HAP-1 (cell line): ENCODE results near the gene PLAC1.

Experiments used
- DNase-seq, 2 experiments: peaks; one replicate each; pipeline ENCODE4 v3.0.0-alpha.2; 2016 to 2020; ENCODE audit warnings: low spot score in 2 of 2
- H3K27me3 ChIP-seq: fragments of 250-450 bp; sonication (Bioruptor Pico); 2 replicates; pipeline ENCODE4 v1.5.1; 2020; ENCODE audit warnings: low read depth, mild to moderate bottlenecking, moderate library complexity
- H3K36me3 ChIP-seq: fragments of 250-450 bp; sonication (Bioruptor Pico); replicated peaks from 2 replicates; pipeline ENCODE4 v1.5.1; 2020; ENCODE audit warnings: mild to moderate bottlenecking
- H3K4me1 ChIP-seq: fragments of 250-450 bp; sonication (Bioruptor Pico); 2 replicates; pipeline ENCODE4 v1.5.1; 2020; ENCODE audit warnings: mild to moderate bottlenecking
- H3K4me3 ChIP-seq: fragments of 250-450 bp; sonication (Bioruptor Pico); 2 replicates; pipeline ENCODE4 v1.5.1; 2020; ENCODE audit warnings: mild to moderate bottlenecking, moderate library complexity
- H3K9me3 ChIP-seq: fragments of 250-450 bp; sonication (Bioruptor Pico); 2 replicates; pipeline ENCODE4 v1.5.1; 2020; ENCODE audit warnings: mild to moderate bottlenecking, moderate library complexity
- in situ Hi-C: fragments of 300-500 bp; cut with MboI; formaldehyde crosslinking; loops from 3 replicates; pipeline ENCODE4 v1.14.3; 2020; ENCODE audit warnings: low sequenced_read_pairs, inconsistent platforms, mixed read lengths

Gene PLAC1

GRCh38 chrX:134682081-134682480, 23.8 kb upstream of the PLAC1 start:
- H3K27me3 ChIP-seq, result 0 out of 2 replicates have a peak, but pooled peaks cover 3% of the 10 kb centered on the region
- H3K9me3 ChIP-seq, result no peaks in the 10 kb centered on the region
- no peak overlapping the region for H3K4me3 ChIP-seq
- no peaks in the 10 kb centered on the region for H3K4me1 ChIP-seq
- in situ Hi-C loops, result no loop called here
- H3K36me3 ChIP-seq, result no peaks in the 10 kb centered on the region
- DNase-seq, result no peak

DNA sequence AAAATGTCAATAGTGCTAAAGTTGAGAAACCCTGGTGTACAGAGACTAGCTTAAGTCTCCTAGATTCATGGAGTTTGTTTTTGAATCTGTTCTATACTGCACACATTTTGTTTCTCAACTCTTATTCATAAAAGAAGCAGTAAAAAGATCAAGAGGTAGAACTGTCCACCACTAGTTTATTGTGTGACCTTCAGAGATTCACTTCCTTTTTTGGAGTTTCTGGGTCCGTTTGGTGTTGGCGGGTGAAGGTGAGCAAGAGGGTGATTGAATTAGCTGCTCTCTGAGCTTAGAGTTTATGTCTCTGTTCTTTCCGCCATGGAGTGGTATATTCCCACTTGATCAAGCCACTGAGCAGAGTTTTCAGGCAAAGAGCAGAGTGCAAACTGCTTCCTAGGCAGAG, 21.4 kb upstream of the PLAC1 start:
- in situ Hi-C loops, result no loop called here
- Histone ChIP-seq H3K4me1 (no peaks in the 10 kb centered on the region), H3K9me3 (no peaks in the 10 kb centered on the region), H3K36me3 (no peaks in the 10 kb centered on the region), H3K27me3 (0 out of 2 replicates have a peak, but pooled peaks cover 3% of the 10 kb centered on the region), H3K4me3 (no peak overlapping the region)
- no peak for DNase-seq

DNA sequence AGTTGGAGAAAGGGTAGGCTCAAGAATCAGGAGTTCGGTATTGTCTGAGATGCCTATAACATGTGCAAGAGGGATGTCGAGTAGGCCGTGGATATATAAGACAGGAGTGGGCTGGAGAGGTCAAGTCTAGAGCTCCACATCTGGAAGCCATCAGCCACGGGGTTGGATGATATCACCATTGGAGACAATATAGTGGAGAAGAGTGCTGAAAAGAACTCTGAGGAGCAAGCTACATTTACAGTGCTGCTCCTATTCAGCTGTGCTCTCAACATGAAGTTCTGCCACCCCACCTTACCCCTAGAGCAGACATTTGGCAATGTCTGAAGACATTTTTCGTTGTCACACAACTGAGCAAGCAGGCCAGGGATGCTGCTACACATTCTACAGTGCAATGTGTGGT, 20.9 kb upstream of the PLAC1 start:
- in situ Hi-C loops, result no loop called here
- H3K36me3 ChIP-seq, result no peaks in the 10 kb centered on the region
- no peak overlapping the region for H3K4me3 ChIP-seq
- 0 out of 2 replicates have a peak, but pooled peaks cover 3% of the 10 kb centered on the region for H3K27me3 ChIP-seq
- H3K9me3 ChIP-seq, result no peaks in the 10 kb centered on the region
- DNase-seq, result no peak
- H3K4me1 ChIP-seq, result no peaks in the 10 kb centered on the region

DNA sequence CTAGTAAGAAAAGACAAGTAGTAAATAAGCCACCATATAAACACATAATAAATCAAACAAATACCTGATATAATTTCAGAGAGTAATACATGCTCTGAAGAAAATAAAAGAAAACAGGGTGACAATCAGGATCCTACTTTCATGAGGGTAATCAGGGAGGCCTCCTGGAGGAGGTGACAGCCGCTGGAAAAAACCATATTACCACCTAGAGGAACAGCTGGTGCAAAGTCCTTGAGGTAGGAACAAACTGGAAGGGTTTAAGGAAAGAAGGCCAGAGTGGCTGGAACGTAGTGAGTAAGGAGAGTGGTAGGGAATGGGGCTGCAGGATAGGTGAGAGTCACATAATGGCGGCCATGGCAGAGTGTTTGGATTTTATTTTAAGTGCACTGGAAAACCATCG, 19.1 kb upstream of the PLAC1 start:
- no peak for DNase-seq
- H3K9me3 ChIP-seq, result no peaks in the 10 kb centered on the region
- in situ Hi-C loops, result no loop called here
- H3K36me3 ChIP-seq, result no peaks in the 10 kb centered on the region
- 0 out of 2 replicates have a peak, but pooled peaks cover 3% of the 10 kb centered on the region for H3K27me3 ChIP-seq
- no peak overlapping the region for H3K4me3 ChIP-seq
- no peaks in the 10 kb centered on the region for H3K4me1 ChIP-seq

GRCh38 chrX:134676436-134676835, 18.2 kb upstream of the PLAC1 start:
- DNase-seq, result no peak

GRCh38 chrX:134673123-134673522, 14.9 kb upstream of the PLAC1 start:
- DNase-seq, result no peak
- Histone ChIP-seq H3K27me3 (no peaks in the 10 kb centered on the region), H3K4me1 (no peaks in the 10 kb centered on the region), H3K36me3 (no peaks in the 10 kb centered on the region), H3K4me3 (no peak overlapping the region), H3K9me3 (no peaks in the 10 kb centered on the region)
- in situ Hi-C loops, result no loop called here

More at GRCh38 chrX:134676436-134676835, 18.2 kb upstream of the PLAC1 start:
- no peak overlapping the region for H3K4me3 ChIP-seq
- no peaks in the 10 kb centered on the region for H3K9me3 ChIP-seq
- H3K36me3 ChIP-seq, result no peaks in the 10 kb centered on the region
- H3K4me1 ChIP-seq, result no peaks in the 10 kb centered on the region
- in situ Hi-C loops, result no loop called here
- H3K27me3 ChIP-seq, result 0 out of 2 replicates have a peak, but pooled peaks cover 3% of the 10 kb centered on the region

GRCh38 chrX:134672101-134672500, 13.8 kb upstream of the PLAC1 start:
- Histone ChIP-seq H3K4me3 (no peak overlapping the region), H3K9me3 (no peaks in the 10 kb centered on the region), H3K4me1 (no peaks in the 10 kb centered on the region), H3K36me3 (no peaks in the 10 kb centered on the region), H3K27me3 (no peaks in the 10 kb centered on the region)
- DNase-seq, result no peak
- in situ Hi-C loops, result no loop called here

DNA sequence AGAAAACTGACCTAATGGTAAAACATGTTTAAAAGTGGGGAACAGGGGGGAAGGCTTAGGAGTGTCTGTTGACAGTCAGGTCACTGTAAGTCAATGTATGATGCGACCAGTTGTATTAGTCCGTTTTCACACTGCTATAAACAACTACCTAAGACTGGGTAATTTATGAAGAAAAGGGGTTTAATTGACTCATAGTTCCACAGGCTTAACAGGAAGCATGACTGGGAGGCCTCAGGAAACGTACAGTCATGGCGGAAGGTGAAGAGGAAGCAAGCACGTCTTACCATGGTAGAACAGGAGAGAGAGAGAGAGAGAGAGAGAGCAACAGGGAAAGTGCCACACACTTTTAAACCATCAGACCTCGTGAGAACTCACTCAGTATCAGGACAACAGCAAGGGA, 13.0 kb upstream of the PLAC1 start:
- in situ Hi-C loops, result no loop called here
- H3K27me3 ChIP-seq, result no peaks in the 10 kb centered on the region
- no peaks in the 10 kb centered on the region for H3K9me3 ChIP-seq
- no peak overlapping the region for H3K4me3 ChIP-seq
- no peak for DNase-seq
- H3K36me3 ChIP-seq, result no peaks in the 10 kb centered on the region
- H3K4me1 ChIP-seq, result no peaks in the 10 kb centered on the region

GRCh38 chrX:134670134-134670924, 12.1 kb upstream of the PLAC1 start:
- H3K4me3 ChIP-seq, result no peak overlapping the region
- no peaks in the 10 kb centered on the region for H3K4me1 ChIP-seq
- H3K27me3 ChIP-seq, result no peaks in the 10 kb centered on the region
- no peaks in the 10 kb centered on the region for H3K9me3 ChIP-seq
- no peaks in the 10 kb centered on the region for H3K36me3 ChIP-seq
- in situ Hi-C loops, result no loop called here
- no peak for DNase-seq

- no peaks in the 10 kb centered on the region for H3K9me3 ChIP-seq
- H3K4me1 ChIP-seq, result no peaks in the 10 kb centered on the region
- H3K36me3 ChIP-seq, result no peaks in the 10 kb centered on the region
- DNase-seq, result no peak
- no peaks in the 10 kb centered on the region for H3K27me3 ChIP-seq
- in situ Hi-C loops, result no loop called here
- no peak overlapping the region for H3K4me3 ChIP-seq
These were observed 11.3 kb upstream of the PLAC1 start for GRCh38 chrX:134669378-134670098.

- no peaks in the 10 kb centered on the region for H3K9me3 ChIP-seq
- peaks cover 9% of the 10 kb centered on the region for H3K4me1 ChIP-seq
- no peak overlapping the region for H3K4me3 ChIP-seq
- H3K27me3 ChIP-seq, result peaks cover 2% of the 10 kb centered on the region; the same call in 1 of the 2 replicates
- DNase-seq, result no peak
- H3K36me3 ChIP-seq, result no peaks in the 10 kb centered on the region
- in situ Hi-C loops, result no loop called here
These were observed 5.9 kb upstream of the PLAC1 start for GRCh38 chrX:134664202-134664601.

DNA sequence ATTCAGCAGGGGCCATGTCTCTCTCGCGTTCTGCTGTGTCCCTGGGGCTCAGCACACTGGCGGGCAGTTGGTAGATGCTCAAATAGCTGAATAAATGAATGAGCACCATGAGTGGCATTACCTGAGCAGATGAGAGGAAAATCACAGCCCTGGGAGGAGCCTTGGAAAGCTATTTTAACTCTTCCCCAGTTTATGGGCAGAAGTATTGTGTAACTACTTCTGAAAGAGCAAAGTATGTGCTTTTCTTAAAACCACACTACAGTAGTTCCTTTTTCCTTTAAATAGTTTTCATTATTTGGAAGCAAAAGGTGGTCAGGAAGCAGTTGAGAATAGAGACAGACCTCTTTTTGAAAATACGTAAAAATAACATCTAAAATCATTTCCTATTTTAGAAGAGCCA, 3.0 kb upstream of the PLAC1 start:
- Histone ChIP-seq H3K27me3 (peaks cover 2% of the 10 kb centered on the region; the same call in 1 of the 2 replicates), H3K9me3 (no peaks in the 10 kb centered on the region), H3K4me3 (no peak overlapping the region), H3K4me1 (peaks cover 9% of the 10 kb centered on the region), H3K36me3 (no peaks in the 10 kb centered on the region)
- in situ Hi-C loops, result no loop called here
- DNase-seq, result no peak

DNA sequence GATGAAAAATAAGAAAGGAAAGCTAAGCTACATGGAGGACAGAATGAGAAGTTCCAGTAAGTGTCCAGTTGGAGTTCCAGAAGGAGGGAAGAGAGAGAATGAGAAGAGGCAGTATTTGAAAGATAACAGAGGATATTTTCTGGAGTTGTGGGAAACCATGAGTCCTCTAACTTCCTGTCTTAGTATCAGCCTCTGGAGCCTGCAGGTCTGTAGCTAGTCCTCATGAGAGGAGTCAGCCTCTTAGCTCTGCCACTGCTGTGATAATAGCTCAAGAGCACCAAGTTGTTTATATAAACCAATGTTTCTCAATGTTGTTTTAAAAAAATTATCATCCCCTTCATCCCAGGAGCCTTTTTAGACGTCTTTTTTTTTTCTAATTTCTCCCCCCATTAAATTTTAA, 2.4 kb upstream of the PLAC1 start:
- Histone ChIP-seq H3K36me3 (no peaks in the 10 kb centered on the region), H3K27me3 (peaks cover 2% of the 10 kb centered on the region; the same call in 1 of the 2 replicates), H3K9me3 (no peaks in the 10 kb centered on the region), H3K4me1 (peaks cover 9% of the 10 kb centered on the region), H3K4me3 (no peak overlapping the region)
- in situ Hi-C loops, result no loop called here
- DNase-seq, result no peak

DNA sequence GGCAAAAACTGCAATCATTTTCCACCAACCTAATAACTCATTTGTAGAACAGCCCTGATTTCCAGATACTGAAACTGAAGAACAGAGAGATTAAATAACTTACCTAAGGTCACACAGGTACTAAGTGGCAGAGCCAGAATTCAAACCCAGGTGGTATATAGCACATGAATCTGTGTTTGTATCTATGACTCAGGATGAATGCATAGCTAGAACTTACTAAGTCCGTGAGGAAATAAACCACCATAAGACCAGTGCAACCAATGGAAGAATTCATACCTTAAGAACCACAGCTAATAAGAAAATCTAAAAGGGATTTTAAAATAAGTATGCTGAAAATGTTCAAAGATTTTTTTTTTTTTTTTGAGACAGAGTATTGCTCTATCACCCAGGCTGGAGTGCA, 1.5 kb upstream of the PLAC1 start:
- H3K4me3 ChIP-seq, result no peak overlapping the region
- no peaks in the 10 kb centered on the region for H3K9me3 ChIP-seq
- in situ Hi-C loops, result no loop called here

More for the DNA sequence above, 1.5 kb upstream of the PLAC1 start:
- Histone ChIP-seq H3K4me1 (peaks cover 9% of the 10 kb centered on the region), H3K27me3 (peaks cover 4% of the 10 kb centered on the region; the same call in 1 of the 2 replicates), H3K36me3 (no peaks in the 10 kb centered on the region)
- DNase-seq, result no peak
